IPS-20b (cell line): ENCODE data around the gene MAN2A1.

Experiments
- H3K27ac ChIP-seq: one replicate; pipeline ENCODE4 v1.5.1; 2013; ENCODE audit warnings: low read length
- H3K27me3 ChIP-seq: 2 replicates; pipeline ENCODE4 v1.6.1; 2013; ENCODE audit warnings: mild to moderate bottlenecking, low read length, inconsistent platforms; ENCODE audit not compliant: insufficient read depth
- H3K36me3 ChIP-seq: 2 replicates; pipeline ENCODE4 v1.6.1; 2013; ENCODE audit warnings: low read depth, mild to moderate bottlenecking, inconsistent platforms, low read length, moderate library complexity; ENCODE audit not compliant: insufficient read depth
- H3K4me1 ChIP-seq: 2 replicates; pipeline ENCODE4 v1.6.1; 2013; ENCODE audit warnings: mild to moderate bottlenecking, control low read depth, inconsistent platforms, low read length, moderate library complexity; ENCODE audit not compliant: insufficient read depth
- H3K4me3 ChIP-seq: 2 replicates; pipeline ENCODE4 v1.5.1; 2013; ENCODE audit warnings: mild to moderate bottlenecking, low read length, inconsistent platforms
- H3K9ac ChIP-seq: 2 replicates; pipeline ENCODE4 v1.6.1; 2013; ENCODE audit warnings: low read depth, mild to moderate bottlenecking, inconsistent platforms, low read length, moderate library complexity
- H3K9me3 ChIP-seq: 2 replicates; pipeline ENCODE4 v1.6.1; 2013; ENCODE audit warnings: mild to moderate bottlenecking, low read depth, low read length, inconsistent platforms; ENCODE audit not compliant: insufficient read depth

Gene MAN2A1

GRCh38 chr5:109689740-109690241 lies at the start of gene MAN2A1:
MAN2A1 (plus strand) TSS chr5:109689927; CDS start chr5:109690418, 491 bp downstream.
- H3K27me3 ChIP-seq = no peaks in the 10 kb centered on the region
- peak within 1 kb of the TSS; percentile 94 for H3K4me3 ChIP-seq
- peak within 1 kb of the TSS; percentile 85 for H3K27ac ChIP-seq
- peak within 1 kb of the TSS; percentile 89 for H3K9ac ChIP-seq
- H3K9me3 ChIP-seq = no peaks in the 10 kb centered on the region
- peaks cover 25% of the 10 kb centered on the region for H3K4me1 ChIP-seq
- no peaks in the 10 kb centered on the region for H3K36me3 ChIP-seq

- no peaks in the 10 kb centered on the region for H3K36me3 ChIP-seq
- no peaks in the 10 kb centered on the region for H3K27me3 ChIP-seq
- no peak overlapping the region for H3K9ac ChIP-seq
- H3K27ac ChIP-seq = no peak overlapping the region
- peaks cover 21% of the 10 kb centered on the region; the same call in 1 of the 2 replicates for H3K4me1 ChIP-seq
- H3K9me3 ChIP-seq = peaks cover 5% of the 10 kb centered on the region; the same call in 1 of the 2 replicates
- no peak overlapping the region for H3K4me3 ChIP-seq
Observed at GRCh38 chr5:109640976-109641375, 48.8 kb upstream of the MAN2A1 start.

GRCh38 chr5:109643791-109644350 lies 45.9 kb upstream of the MAN2A1 start:
- H3K36me3 ChIP-seq = no peaks in the 10 kb centered on the region
- H3K4me3 ChIP-seq = no peak overlapping the region
- no peak overlapping the region for H3K27ac ChIP-seq
- peaks cover 21% of the 10 kb centered on the region; the same call in 1 of the 2 replicates for H3K4me1 ChIP-seq
- H3K9ac ChIP-seq = no peak overlapping the region
- H3K27me3 ChIP-seq = no peaks in the 10 kb centered on the region
- H3K9me3 ChIP-seq = peaks cover 5% of the 10 kb centered on the region; the same call in 1 of the 2 replicates

- no peak overlapping the region for H3K27ac ChIP-seq
- peaks cover 21% of the 10 kb centered on the region; the same call in 1 of the 2 replicates for H3K4me1 ChIP-seq
- no peak overlapping the region for H3K4me3 ChIP-seq
- H3K27me3 ChIP-seq = no peaks in the 10 kb centered on the region
- H3K9me3 ChIP-seq = peaks cover 5% of the 10 kb centered on the region; the same call in 1 of the 2 replicates
- H3K9ac ChIP-seq = no peak overlapping the region
- no peaks in the 10 kb centered on the region for H3K36me3 ChIP-seq
Observed at GRCh38 chr5:109644829-109645228, 44.9 kb upstream of the MAN2A1 start.

DNA sequence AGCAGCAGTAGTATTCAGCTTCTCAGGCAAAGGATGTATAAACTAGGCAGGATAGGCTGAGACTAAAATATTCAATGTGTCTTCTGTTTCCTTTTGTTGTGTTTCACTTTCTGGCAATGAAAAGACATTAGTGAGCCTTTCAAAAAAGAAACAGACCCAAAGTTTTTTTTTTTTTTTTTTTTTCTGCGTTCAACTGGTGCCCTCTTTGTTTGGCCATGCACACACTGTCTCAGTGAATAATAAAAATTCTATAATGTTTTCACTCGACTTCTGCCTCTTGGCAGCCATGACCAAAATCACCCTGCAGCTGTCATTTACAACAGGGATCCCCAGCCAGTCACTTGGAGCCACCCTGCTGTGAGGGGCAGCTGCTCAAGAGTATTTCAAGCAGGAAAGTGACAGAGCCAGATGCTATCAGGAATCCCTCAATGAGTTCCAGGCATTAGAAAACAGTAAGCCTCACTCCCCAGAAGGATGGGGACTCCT lies 44.0 kb upstream of the MAN2A1 start:
- Histone ChIP-seq H3K36me3 (no peaks in the 10 kb centered on the region), H3K9me3 (no peaks in the 10 kb centered on the region), H3K27me3 (no peaks in the 10 kb centered on the region), H3K27ac (no peak overlapping the region), H3K9ac (no peak overlapping the region), H3K4me3 (no peak overlapping the region), H3K4me1 (peaks cover 21% of the 10 kb centered on the region; the same call in 1 of the 2 replicates)

GRCh38 chr5:109649318-109649717 lies 40.4 kb upstream of the MAN2A1 start:
- Histone ChIP-seq H3K9me3 (no peaks in the 10 kb centered on the region), H3K36me3 (no peaks in the 10 kb centered on the region), H3K4me3 (no peak overlapping the region), H3K4me1 (peaks cover 13% of the 10 kb centered on the region; the same call in 1 of the 2 replicates), H3K27ac (no peak overlapping the region), H3K27me3 (no peaks in the 10 kb centered on the region), H3K9ac (no peak overlapping the region)

DNA sequence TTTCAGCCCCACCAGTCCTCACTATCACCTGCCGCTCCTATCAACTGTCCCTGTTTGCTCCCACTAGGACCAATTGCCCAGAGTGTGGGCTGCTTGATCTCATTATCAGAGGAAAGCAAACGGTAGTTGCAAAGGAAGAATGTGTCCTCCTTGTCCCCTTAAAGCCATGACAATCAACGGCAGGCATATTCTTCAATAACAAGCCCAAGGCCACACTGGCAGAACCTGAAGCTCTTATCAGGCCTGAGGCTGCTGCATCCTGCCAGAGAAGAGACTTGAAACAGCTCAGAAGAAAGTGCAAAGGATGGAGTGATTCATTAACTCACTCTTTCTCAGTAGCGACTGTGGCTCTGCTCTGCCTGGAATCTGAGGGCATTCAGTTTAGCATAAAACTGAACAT lies 39.2 kb upstream of the MAN2A1 start:
- Histone ChIP-seq H3K9ac (no peak overlapping the region), H3K9me3 (no peaks in the 10 kb centered on the region), H3K36me3 (no peaks in the 10 kb centered on the region), H3K27ac (no peak overlapping the region), H3K4me1 (peaks cover 1% of the 10 kb centered on the region; the same call in 1 of the 2 replicates), H3K4me3 (no peak overlapping the region), H3K27me3 (no peaks in the 10 kb centered on the region)

DNA sequence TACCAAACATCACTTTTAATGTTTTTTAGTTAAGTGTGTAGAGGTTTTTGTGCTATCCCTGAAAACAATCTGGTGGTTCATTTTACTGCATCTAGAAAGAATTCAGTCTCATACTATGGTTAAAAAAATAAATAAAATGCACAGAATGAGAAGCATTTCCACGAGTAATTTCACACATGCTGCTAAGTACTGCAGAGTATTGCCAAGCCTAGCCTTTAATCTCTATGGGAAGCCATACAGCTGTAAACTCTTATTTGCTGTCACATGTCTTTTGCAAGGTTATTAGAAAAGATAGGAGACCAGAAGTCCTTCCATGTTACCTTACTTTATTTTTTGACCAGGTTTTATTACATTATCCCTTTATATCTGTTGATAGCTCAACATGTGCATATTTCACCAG lies 37.6 kb upstream of the MAN2A1 start:
- Histone ChIP-seq H3K9me3 (no peaks in the 10 kb centered on the region), H3K27ac (no peak overlapping the region), H3K4me1 (no peaks in the 10 kb centered on the region), H3K9ac (no peak overlapping the region), H3K4me3 (no peak overlapping the region), H3K36me3 (no peaks in the 10 kb centered on the region), H3K27me3 (no peaks in the 10 kb centered on the region)

DNA sequence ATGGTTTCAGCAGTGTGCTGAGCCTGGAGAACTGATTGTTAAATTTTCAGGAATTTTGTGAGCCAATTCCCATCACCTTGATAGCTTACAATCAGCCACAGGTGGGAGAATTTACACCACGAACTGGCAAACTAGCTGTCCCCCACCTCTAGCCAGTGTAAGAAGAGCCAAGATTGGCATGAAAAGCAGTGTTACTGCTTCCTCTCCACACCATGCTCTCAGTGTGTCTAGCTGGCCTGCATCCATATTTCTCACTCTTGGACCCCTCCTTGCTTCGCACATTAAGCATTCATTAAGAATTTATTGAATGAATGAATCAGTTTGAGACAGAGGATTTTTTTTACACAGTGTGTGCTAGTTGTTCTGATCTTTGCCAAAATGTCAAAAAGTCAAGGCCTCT lies 36.7 kb upstream of the MAN2A1 start:
- Histone ChIP-seq H3K27me3 (no peaks in the 10 kb centered on the region), H3K36me3 (no peaks in the 10 kb centered on the region), H3K9ac (no peak overlapping the region), H3K4me1 (no peaks in the 10 kb centered on the region), H3K27ac (no peak overlapping the region), H3K4me3 (no peak overlapping the region), H3K9me3 (no peaks in the 10 kb centered on the region)

DNA sequence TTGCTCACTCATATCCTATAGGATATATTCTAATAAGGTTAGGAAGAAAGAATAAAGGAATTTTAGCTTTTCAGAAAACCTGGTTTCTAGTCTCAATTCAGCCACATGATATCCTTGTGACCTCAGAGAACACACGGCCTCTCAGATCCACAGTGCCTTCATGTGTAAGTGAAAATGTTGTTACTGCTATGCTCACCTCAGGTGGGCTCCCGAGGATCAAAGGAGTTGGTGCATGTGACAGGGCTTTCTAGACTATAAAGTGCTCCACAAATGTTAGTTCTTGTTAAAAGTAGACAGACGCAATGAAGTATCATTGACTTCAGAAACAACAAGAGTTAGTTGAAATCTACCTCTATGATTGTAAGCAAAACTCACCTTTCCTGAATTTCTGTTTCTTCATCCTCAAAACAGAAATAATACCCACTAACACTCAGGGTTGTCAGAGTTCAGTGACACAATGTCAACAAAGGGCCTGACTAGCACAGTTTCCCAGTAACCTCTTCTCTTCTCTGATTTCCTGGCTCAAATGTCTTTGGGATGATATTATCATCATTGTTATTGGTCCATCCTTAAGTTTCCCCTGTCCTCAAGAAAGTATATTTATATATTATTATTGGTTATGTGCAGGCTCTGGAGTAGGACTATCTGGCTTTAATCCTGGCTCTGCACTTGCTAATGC lies 36.0 kb upstream of the MAN2A1 start:
- Histone ChIP-seq H3K36me3 (no peaks in the 10 kb centered on the region), H3K27ac (no peak overlapping the region), H3K4me3 (no peak overlapping the region), H3K9me3 (no peaks in the 10 kb centered on the region), H3K4me1 (no peaks in the 10 kb centered on the region), H3K9ac (no peak overlapping the region), H3K27me3 (no peaks in the 10 kb centered on the region)

GRCh38 chr5:109654455-109654854 lies 35.3 kb upstream of the MAN2A1 start:
- Histone ChIP-seq H3K27ac (no peak overlapping the region), H3K36me3 (no peaks in the 10 kb centered on the region), H3K4me3 (no peak overlapping the region), H3K27me3 (no peaks in the 10 kb centered on the region), H3K9me3 (no peaks in the 10 kb centered on the region), H3K9ac (no peak overlapping the region), H3K4me1 (no peaks in the 10 kb centered on the region)

DNA sequence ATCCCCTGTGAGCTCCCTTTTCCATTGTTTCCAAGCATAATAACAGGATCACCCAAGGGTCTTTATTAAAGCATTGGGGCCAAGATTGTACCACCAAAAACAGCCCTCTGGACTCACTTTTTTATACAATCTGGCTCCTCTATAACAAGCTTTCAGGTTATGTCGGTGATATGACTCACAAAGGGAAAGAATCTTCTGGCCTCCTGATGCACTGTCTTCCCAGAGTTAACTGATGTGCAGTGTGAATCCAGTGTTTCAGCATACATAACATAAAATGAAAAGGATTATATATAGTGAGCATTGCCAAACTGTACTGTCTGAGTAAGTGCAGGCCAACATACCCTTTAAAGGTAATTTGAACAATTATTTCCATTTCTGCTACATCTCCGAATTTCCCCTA lies 33.9 kb upstream of the MAN2A1 start:
- no peak overlapping the region for H3K4me3 ChIP-seq
- H3K9me3 ChIP-seq = no peaks in the 10 kb centered on the region
- H3K27ac ChIP-seq = no peak overlapping the region
- no peaks in the 10 kb centered on the region for H3K27me3 ChIP-seq
- H3K9ac ChIP-seq = no peak overlapping the region
- H3K4me1 ChIP-seq = no peaks in the 10 kb centered on the region
- H3K36me3 ChIP-seq = no peaks in the 10 kb centered on the region
